Epithelial cell of esophagus (primary cell): ENCODE results near the gene RPTOR.

Experiments used
- DNase-seq: peaks from one replicate; pipeline ENCODE4 v3.0.0; 2010; ENCODE audit warnings: low read depth
- H3K4me3 ChIP-seq: 2 replicates; pipeline ENCODE4 v1.5.1; 2011; ENCODE audit warnings: mild to moderate bottlenecking, low read length, control low read depth
- TF ChIP-seq, protein P1 (sequence below): IDR thresholded peaks from 2 replicates; pipeline ENCODE4 v1.5.1; 2011; ENCODE audit warnings: low read depth, mild to moderate bottlenecking, low read length, control low read depth, inconsistent platforms; ENCODE audit not compliant: insufficient read depth; ENCODE audit errors: missing control alignments

RPTOR gene

DNA sequence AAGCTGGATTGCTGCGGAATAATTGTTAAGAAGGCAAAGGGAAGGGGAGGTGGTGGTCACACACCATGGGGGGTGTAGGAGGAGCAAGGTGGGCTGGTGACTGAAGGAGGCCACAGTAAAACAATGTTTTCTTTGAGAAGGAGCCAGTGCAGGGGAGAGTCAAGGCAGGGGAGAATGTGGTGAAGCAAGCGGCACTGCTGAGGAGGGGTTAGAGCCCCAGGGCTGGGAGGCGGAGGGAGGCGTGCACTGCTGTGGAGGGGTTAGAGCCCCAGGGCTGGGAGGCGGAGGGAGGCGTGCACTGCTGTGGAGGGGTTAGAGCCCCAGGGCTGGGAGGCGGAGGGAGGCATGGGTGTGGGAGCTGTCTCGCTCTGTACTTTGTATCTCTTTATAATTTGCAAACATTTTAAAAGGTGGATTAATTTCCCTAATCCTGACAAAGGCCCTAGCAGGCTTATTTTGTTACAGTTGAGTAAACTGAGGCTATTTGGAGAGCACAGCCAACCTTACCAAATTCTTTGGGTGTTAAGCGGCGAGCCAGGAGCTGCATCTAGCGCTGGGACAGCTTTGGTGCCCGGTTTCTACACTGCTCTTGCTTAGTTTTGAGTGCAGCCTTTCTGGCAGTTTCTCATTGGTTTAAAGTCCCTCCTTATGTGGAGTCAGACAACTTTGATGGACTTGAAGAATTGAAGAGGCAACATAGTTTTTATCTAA, 20.9 kb downstream of the RPTOR start:
- DNase-seq = no peak
- TF ChIP-seq, protein P1, sequence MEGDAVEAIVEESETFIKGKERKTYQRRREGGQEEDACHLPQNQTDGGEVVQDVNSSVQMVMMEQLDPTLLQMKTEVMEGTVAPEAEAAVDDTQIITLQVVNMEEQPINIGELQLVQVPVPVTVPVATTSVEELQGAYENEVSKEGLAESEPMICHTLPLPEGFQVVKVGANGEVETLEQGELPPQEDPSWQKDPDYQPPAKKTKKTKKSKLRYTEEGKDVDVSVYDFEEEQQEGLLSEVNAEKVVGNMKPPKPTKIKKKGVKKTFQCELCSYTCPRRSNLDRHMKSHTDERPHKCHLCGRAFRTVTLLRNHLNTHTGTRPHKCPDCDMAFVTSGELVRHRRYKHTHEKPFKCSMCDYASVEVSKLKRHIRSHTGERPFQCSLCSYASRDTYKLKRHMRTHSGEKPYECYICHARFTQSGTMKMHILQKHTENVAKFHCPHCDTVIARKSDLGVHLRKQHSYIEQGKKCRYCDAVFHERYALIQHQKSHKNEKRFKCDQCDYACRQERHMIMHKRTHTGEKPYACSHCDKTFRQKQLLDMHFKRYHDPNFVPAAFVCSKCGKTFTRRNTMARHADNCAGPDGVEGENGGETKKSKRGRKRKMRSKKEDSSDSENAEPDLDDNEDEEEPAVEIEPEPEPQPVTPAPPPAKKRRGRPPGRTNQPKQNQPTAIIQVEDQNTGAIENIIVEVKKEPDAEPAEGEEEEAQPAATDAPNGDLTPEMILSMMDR = no peak
- H3K4me3 ChIP-seq = no peak overlapping the region

DNA sequence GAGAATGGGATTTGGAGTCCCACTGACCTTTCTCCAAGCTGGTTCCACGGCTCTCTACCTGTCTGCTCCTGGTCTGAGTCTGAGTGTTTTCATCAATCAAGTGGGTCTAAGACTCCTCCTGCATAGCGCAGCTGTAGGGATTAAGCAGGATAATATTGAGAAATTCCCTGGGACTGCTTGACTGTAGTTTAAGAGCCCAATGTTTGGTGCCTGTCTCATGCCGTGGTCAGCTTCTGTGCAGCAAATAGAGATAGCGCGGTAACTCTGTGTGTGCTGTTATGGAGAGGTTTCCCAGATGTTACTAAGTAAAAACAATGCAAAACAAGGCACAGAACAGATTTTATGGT, 21.4 kb downstream of the RPTOR start:
- TF ChIP-seq, protein P1 = no peak
- DNase-seq = no peak
- H3K4me3 ChIP-seq = no peak overlapping the region

DNA sequence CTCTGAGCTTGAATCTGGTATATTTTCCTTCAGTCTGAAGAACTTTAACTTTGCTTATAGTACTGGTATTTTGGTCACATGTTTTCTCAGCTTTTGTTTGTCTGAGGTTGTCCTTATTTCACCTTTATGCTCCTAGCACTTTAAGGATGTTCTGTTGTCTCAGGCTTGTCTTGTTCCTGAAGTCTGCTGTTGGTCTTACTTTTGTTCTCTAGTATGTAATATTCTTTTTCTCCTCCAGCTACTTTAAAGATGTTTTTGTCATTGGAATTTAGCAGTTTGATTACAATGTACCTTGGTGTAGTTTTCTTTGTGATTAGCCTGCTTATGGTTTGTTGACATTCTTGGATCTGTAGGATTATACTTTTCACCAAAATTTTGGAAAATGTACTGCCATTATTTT, 23.6 kb downstream of the RPTOR start:
- TF ChIP-seq, protein P1 = no peak
- no peak for DNase-seq
- no peak overlapping the region for H3K4me3 ChIP-seq

DNA sequence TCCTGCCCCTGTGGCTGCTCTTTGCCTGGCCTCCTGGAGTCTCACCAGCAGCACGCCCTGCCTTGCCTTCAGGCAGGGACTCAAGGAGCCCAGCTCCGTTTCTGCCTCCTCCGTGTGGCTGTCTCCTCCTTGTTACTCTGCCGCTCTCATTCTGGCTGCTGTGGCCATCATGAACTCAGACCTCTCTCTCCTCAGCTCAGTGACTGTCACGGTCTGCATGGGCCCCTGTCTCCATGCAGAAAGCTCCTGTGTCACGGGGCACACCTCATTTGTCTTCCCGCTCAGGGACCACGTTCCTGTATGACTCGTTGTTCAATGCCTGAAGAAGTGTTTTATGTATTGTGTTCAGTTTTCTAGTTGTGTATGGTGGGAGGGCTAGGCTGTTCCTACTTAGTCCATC, 25.3 kb downstream of the RPTOR start:
- H3K4me3 ChIP-seq = no peak overlapping the region
- TF ChIP-seq, protein P1 = no peak
- no peak for DNase-seq

DNA sequence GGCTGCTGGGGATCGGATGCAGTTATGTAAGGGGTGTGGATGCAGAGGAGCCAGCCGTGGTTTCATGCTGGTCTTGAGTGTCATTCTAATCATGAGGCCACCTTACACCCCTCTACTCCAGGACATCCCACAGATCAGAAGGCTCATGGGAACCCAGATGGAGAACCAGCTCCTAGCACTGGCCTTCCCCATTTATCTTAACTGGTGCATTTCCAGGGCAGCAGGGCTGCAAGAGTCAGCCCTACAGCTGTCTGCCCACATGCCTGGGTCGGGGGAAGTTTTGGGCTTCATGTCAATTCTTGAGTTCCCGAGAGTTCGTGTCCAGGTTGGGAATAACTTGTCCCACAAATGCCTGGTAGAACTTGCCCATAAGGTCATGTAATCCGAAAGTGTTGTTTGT, 29.1 kb downstream of the RPTOR start:
- TF ChIP-seq, protein P1 = no peak
- H3K4me3 ChIP-seq = no peak overlapping the region
- no peak for DNase-seq

DNA sequence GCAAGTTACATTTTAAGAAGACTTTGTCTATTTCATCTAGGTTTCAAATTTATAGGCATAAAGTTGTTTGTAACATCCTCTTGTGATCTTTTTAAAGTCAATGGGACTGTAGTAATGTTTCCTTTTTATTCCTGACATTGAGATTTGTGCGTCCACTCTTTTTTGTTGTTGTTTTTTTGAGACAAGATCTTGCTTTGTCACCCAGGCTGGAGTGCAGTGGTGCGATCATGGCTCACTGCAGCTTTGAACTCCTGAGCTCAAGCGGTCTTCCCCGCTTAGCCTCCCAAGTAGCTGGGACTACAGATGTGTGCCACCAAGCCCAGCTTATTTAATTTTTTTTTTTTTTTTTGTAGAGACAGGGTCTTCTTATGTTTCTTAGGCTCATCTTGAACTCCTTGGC, 29.9 kb downstream of the RPTOR start:
- TF ChIP-seq, protein P1 = no peak
- H3K4me3 ChIP-seq = no peak overlapping the region
- no peak for DNase-seq
